ENCODE results near the gene ARMC10.
"Not testable (repeated sequence)": the region's sequence is repeated elsewhere in the genome, so short reads cannot be mapped to it uniquely, and the experiment has no call there.

Gene ARMC10

DNA sequence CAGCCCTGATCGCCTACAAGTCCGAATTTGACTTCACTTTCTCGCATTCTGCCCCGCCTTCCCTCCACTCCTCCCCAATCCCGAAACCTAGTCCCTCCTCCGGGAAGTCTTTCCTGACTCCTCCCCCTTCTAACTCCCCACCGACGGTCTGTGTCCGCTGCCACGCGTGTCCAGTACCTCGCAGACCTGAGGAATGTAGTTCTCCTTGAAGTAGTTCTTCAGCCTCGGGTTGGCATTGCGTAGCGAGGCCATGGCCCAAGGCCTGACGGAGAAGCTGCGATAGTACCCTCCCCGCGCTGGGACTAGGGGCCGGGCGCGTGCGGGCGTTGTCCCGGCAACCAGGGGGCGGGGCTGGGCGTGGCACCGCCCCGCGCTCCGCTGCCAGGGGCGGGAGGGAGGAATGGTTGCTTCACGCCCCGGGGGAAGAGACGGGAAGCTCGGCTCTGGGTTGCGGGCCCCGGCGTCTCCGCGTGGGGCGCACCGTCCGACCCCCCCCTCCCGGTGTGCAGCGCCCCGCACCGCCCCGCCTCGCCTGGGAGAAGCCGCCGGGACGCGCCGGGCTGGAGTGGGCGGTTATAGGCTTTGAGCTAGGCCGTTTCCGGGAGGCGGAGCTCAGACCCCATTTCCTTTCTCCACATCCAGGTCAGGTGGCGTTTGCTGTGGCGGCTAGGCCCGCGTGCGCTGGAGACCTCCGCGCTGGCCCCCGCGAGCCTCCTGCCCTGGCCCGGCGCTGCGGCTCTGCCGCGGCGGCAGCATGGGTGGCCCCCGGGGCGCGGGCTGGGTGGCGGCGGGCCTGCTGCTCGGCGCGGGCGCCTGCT lies at the start of gene ARMC10, which contains the start of gene FBXL13:
Gene ARMC10 (plus strand): TSS at position 622 of the 818 bp plus-strand sequence. CDS start 133 bp downstream, at position 755.
Gene FBXL13 (minus strand): TSS at position 278 of the 818 bp plus-strand sequence.
- Histone ChIP-seq H3K79me2 (ENCODE audit: insufficient read depth, low read depth) (peaks cover 35% of the 10 kb centered on the region), H3K36me3 (ENCODE audit: insufficient read depth) (no peaks in the 10 kb centered on the region), H3K4me2 (peak within 1 kb of the TSS; percentile 95), H3K4me1 (ENCODE audit: low read depth, poor library complexity, severe bottlenecking) (peaks cover 22% of the 10 kb centered on the region), H3K4me3 (IDR thresholded peaks at IDR 0.05; ENCODE audit: insufficient read depth, low read depth, low read length) (peak within 1 kb of the TSS; percentile 36), H3K27ac (peak within 1 kb of the TSS; percentile 73), H4K20me1 (ENCODE audit: insufficient read depth) (no peaks in the 10 kb centered on the region), H3K9ac (peak within 1 kb of the TSS; percentile 75), H3K27me3 (ENCODE audit: insufficient read depth, low read depth) (no peaks in the 10 kb centered on the region), H2AFZ (ENCODE audit: low read depth) (peak within 1 kb of the TSS; percentile 100)
- TF ChIP-seq, protein P1, sequence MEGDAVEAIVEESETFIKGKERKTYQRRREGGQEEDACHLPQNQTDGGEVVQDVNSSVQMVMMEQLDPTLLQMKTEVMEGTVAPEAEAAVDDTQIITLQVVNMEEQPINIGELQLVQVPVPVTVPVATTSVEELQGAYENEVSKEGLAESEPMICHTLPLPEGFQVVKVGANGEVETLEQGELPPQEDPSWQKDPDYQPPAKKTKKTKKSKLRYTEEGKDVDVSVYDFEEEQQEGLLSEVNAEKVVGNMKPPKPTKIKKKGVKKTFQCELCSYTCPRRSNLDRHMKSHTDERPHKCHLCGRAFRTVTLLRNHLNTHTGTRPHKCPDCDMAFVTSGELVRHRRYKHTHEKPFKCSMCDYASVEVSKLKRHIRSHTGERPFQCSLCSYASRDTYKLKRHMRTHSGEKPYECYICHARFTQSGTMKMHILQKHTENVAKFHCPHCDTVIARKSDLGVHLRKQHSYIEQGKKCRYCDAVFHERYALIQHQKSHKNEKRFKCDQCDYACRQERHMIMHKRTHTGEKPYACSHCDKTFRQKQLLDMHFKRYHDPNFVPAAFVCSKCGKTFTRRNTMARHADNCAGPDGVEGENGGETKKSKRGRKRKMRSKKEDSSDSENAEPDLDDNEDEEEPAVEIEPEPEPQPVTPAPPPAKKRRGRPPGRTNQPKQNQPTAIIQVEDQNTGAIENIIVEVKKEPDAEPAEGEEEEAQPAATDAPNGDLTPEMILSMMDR (conservative IDR thresholded peaks at IDR 0.05; ENCODE audit: low read depth, low read length): no peak

DNA sequence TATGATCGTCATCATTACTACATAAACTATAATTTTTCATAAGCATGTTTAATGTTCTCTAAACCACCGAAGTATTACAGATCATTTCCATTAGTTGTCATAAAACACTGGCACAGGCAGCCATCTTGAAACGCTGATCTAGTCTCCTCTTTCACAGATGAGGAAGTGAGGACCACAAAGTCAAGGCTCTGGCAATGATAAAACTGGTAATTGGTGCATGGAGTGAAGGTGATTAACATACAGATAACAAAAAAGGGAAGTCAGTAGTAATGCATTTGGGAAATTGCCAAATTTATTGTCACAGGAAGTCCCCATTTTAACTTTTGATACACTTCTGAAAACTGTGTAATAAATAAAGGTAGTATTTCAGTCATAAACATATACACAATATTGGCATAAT lies 49.6 kb upstream of the ARMC10 start:
- Histone ChIP-seq H3K27ac (no peak overlapping the region), H3K4me2 (no peak overlapping the region), H4K20me1 (ENCODE audit: insufficient read depth) (no peaks in the 10 kb centered on the region), H3K4me3 (IDR thresholded peaks at IDR 0.05; ENCODE audit: insufficient read depth, low read depth, low read length) (no peak overlapping the region), H3K4me1 (ENCODE audit: low read depth, poor library complexity, severe bottlenecking) (no peaks in the 10 kb centered on the region), H3K79me2 (ENCODE audit: insufficient read depth, low read depth) (no peaks in the 10 kb centered on the region), H3K27me3 (ENCODE audit: insufficient read depth, low read depth) (no peaks in the 10 kb centered on the region), H2AFZ (ENCODE audit: low read depth) (no peak overlapping the region), H3K36me3 (ENCODE audit: insufficient read depth) (no peaks in the 10 kb centered on the region), H3K9ac (no peak overlapping the region)
- TF ChIP-seq, protein P1 (conservative IDR thresholded peaks at IDR 0.05; ENCODE audit: low read depth, low read length): no peak

DNA sequence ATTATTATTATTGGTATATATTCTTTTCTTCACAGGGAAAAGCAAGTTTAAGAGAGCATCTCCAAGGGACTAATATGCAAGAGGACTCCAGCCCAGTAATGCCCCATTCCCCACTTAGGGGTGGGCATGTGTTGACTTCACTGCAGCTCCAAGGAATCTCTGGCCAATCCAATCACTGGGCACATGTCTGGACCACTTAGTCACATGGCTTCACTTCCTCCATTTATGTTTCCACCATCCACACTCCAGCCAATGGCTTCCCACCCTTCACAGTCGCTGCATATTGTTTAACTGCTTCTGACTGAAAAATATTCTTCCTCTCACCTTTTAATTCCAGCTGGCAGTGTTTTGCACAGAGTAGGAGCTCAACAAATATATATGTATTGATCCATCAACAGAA lies 43.9 kb upstream of the ARMC10 start:
- Histone ChIP-seq H4K20me1 (ENCODE audit: insufficient read depth) (no peaks in the 10 kb centered on the region), H3K36me3 (ENCODE audit: insufficient read depth) (no peaks in the 10 kb centered on the region), H3K4me3 (IDR thresholded peaks at IDR 0.05; ENCODE audit: insufficient read depth, low read depth, low read length) (no peak overlapping the region), H3K79me2 (ENCODE audit: insufficient read depth, low read depth) (no peaks in the 10 kb centered on the region), H3K27ac (no peak overlapping the region), H3K27me3 (ENCODE audit: insufficient read depth, low read depth) (no peaks in the 10 kb centered on the region), H3K4me1 (ENCODE audit: low read depth, poor library complexity, severe bottlenecking) (no peaks in the 10 kb centered on the region), H3K4me2 (no peak overlapping the region), H3K9ac (no peak overlapping the region), H2AFZ (ENCODE audit: low read depth) (no peak overlapping the region)
- TF ChIP-seq, protein P1 (conservative IDR thresholded peaks at IDR 0.05; ENCODE audit: low read depth, low read length): no peak

DNA sequence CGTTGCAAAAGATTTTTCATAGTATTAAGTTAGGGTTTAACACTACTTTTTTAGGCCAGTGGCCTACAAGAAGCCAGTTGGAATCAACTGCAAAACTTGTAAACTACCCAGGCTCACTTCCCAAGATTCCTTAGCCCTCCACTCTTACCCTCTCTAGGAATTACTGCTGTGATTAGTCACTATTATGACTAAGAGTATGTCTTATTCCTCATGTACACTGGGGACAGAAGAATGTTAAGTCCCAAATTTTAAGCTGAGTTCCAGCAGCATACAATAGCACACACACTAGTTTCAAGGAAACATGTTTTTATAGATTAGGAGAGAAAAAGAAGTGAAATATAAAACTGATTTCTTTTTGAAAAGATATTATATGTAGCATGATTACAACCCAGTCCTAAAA lies 43.2 kb upstream of the ARMC10 start:
- Histone ChIP-seq H3K4me2 (no peak overlapping the region), H3K27ac (no peak overlapping the region), H3K4me1 (ENCODE audit: low read depth, poor library complexity, severe bottlenecking) (no peaks in the 10 kb centered on the region), H3K79me2 (ENCODE audit: insufficient read depth, low read depth) (no peaks in the 10 kb centered on the region), H3K9ac (no peak overlapping the region), H4K20me1 (ENCODE audit: insufficient read depth) (no peaks in the 10 kb centered on the region), H3K4me3 (IDR thresholded peaks at IDR 0.05; ENCODE audit: insufficient read depth, low read depth, low read length) (no peak overlapping the region), H3K36me3 (ENCODE audit: insufficient read depth) (no peaks in the 10 kb centered on the region), H3K27me3 (ENCODE audit: insufficient read depth, low read depth) (no peaks in the 10 kb centered on the region), H2AFZ (ENCODE audit: low read depth) (no peak overlapping the region)
- TF ChIP-seq, protein P1 (conservative IDR thresholded peaks at IDR 0.05; ENCODE audit: low read depth, low read length): no peak

DNA sequence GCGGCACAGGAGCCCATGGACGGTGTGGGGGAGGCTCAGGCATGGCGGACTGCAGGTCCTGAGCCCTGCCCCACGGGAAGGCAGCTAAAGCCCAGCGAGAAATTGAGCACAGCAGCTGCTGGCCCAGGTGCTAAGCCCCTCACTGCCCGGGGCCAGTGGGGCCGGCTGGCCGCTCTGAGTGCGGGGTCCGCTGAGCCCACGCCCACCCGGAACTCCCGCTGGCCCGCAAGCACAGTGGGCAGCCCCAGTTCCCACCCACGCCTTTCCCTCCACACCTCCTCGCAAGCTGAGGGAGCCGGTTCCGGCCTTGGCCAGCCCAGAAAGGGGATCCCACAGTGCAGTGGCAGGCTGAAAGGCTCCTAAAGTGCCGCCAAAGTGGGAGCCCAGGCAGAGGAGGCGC lies 40.6 kb upstream of the ARMC10 start:
- not testable (repeated sequence) for H3K9ac ChIP-seq; H3K27ac ChIP-seq; H4K20me1 ChIP-seq (ENCODE audit: insufficient read depth); H3K4me2 ChIP-seq; H3K36me3 ChIP-seq (ENCODE audit: insufficient read depth); H2AFZ ChIP-seq (ENCODE audit: low read depth); H3K4me1 ChIP-seq (ENCODE audit: low read depth, poor library complexity, severe bottlenecking); H3K27me3 ChIP-seq (ENCODE audit: insufficient read depth, low read depth); H3K4me3 ChIP-seq (IDR thresholded peaks at IDR 0.05; ENCODE audit: insufficient read depth, low read depth, low read length); H3K79me2 ChIP-seq (ENCODE audit: insufficient read depth, low read depth)
